Neural cell (in vitro differentiated cells): ENCODE measurements around the gene COTL1. TPM values are rescaled to one million over a fixed set of nuclear protein-coding genes. Genes with fewer than 3 reads are reported as not detected.
A peak's percentile ranks its signal among the peaks of the same experiment; 100 is the strongest.

Experiments
- H2AFZ ChIP-seq: fragments of 200-600, 300-800 bp; sonication (generic), shearing (Covaris generic); 2 replicates; pipeline ENCODE4 v1.6.0; 2014; ENCODE audit warnings: low read depth, mild to moderate bottlenecking, antibody characterized with exemption, low read length, moderate library complexity
- H3F3A ChIP-seq: fragments of 200-600 bp; shearing (Covaris generic); 2 replicates; pipeline ENCODE4 v1.6.1; 2016; ENCODE audit warnings: mild to moderate bottlenecking, moderate library complexity, mixed read lengths, antibody characterized with exemption, low read length; ENCODE audit not compliant: insufficient read depth, poor library complexity, severe bottlenecking
- H3K27ac ChIP-seq: fragments of 200-600, 300-800 bp; sonication (generic), shearing (Covaris generic); 2 replicates; pipeline ENCODE4 v1.5.1; 2014; ENCODE audit warnings: mild to moderate bottlenecking, low read length, moderate library complexity
- H3K27me3 ChIP-seq: fragments of 300-800, 200-600 bp; sonication (generic), shearing (Covaris generic); 2 replicates; pipeline ENCODE4 v1.6.0; 2014; ENCODE audit warnings: mild to moderate bottlenecking, low read depth, low read length, moderate library complexity; ENCODE audit not compliant: insufficient read depth
- H3K36me3 ChIP-seq: fragments of 300-800, 200-600 bp; sonication (generic), shearing (Covaris generic); 2 replicates; pipeline ENCODE4 v1.5.1; 2014; ENCODE audit warnings: mild to moderate bottlenecking, antibody characterized with exemption, low read length, moderate library complexity; ENCODE audit not compliant: insufficient read depth
- H3K4me2 ChIP-seq: fragments of 300-800, 200-600 bp; sonication (generic), shearing (Covaris generic); 2 replicates; pipeline ENCODE4 v1.6.0; 2014; ENCODE audit warnings: mild to moderate bottlenecking, low read length
- H3K4me3 ChIP-seq: fragments of 300-800, 200-600 bp; sonication (generic), shearing (Covaris generic); 2 replicates; pipeline ENCODE4 v1.5.1; 2014; ENCODE audit warnings: mild to moderate bottlenecking, low read length, moderate library complexity
- H3K79me2 ChIP-seq: fragments of 200-600 bp; shearing (Covaris generic); replicated peaks from 2 replicates; pipeline ENCODE4 v1.6.0; 2014; ENCODE audit warnings: mild to moderate bottlenecking, low read length, moderate library complexity; ENCODE audit not compliant: insufficient read depth
- H3K9ac ChIP-seq: fragments of 300-800, 200-600 bp; sonication (generic), shearing (Covaris generic); 2 replicates; pipeline ENCODE4 v1.6.1; 2016; ENCODE audit warnings: mild to moderate bottlenecking, low read length, mixed read lengths
- H3K9me2 ChIP-seq: fragments of 200-600 bp; shearing (Covaris generic); 2 replicates; pipeline ENCODE4 v1.6.1; 2016; ENCODE audit warnings: mild to moderate bottlenecking, low read length, mixed read lengths; ENCODE audit not compliant: insufficient read depth
- H3K9me3 ChIP-seq: fragments of 200-600, 300-800 bp; sonication (generic), shearing (Covaris generic); 2 replicates; pipeline ENCODE4 v1.6.1; 2016; ENCODE audit warnings: mild to moderate bottlenecking, mixed run types, low read length, moderate library complexity, mixed read lengths
- H4K20me1 ChIP-seq: fragments of 200-600 bp; shearing (Covaris generic); 2 replicates; pipeline ENCODE4 v1.6.1; 2016; ENCODE audit warnings: mild to moderate bottlenecking, mixed run types; ENCODE audit not compliant: insufficient read depth
- EP300 ChIP-seq: fragments of 450-650 bp; conservative IDR thresholded peaks from 2 replicates; pipeline ENCODE4 v1.6.1; 2014; ENCODE audit warnings: antibody characterized with exemption, mild to moderate bottlenecking, moderate library complexity; ENCODE audit not compliant: poor library complexity, severe bottlenecking
- EZH2 ChIP-seq: fragments of 200-600, 300-800 bp; shearing (Covaris generic), sonication (generic); IDR thresholded peaks from 2 replicates; pipeline ENCODE4 v1.6.1; 2014; ENCODE audit warnings: antibody characterized with exemption, low read length, borderline replicate concordance, mild to moderate bottlenecking; ENCODE audit not compliant: insufficient read depth, poor library complexity, severe bottlenecking
- MXI1 ChIP-seq: fragments of 450-650 bp; conservative IDR thresholded peaks from 2 replicates; pipeline ENCODE4 v1.6.1; 2014; ENCODE audit warnings: antibody characterized with exemption, mild to moderate bottlenecking; ENCODE audit not compliant: poor library complexity, severe bottlenecking
- POLR2AphosphoS5 ChIP-seq: IDR thresholded peaks from 2 replicates; pipeline ENCODE4 v1.6.1; 2012
- RAD21 ChIP-seq: fragments of 450-650 bp; conservative IDR thresholded peaks from 2 replicates; pipeline ENCODE4 v1.6.1; 2014; ENCODE audit warnings: antibody characterized with exemption, mild to moderate bottlenecking, moderate library complexity
- SMC3 ChIP-seq: fragments of 450-650 bp; conservative IDR thresholded peaks from 2 replicates; pipeline ENCODE4 v1.6.1; 2014; ENCODE audit warnings: antibody characterized with exemption, mild to moderate bottlenecking, moderate library complexity; ENCODE audit not compliant: poor library complexity
- TAF1 ChIP-seq: IDR thresholded peaks from 2 replicates; pipeline ENCODE4 v1.6.1; 2012; ENCODE audit warnings: low read depth
- polyA plus RNA-seq: library from polyadenylated mRNA; depleted of rRNA; stranded (reverse); fragments of >200 nt; gene quantifications from 2 replicates; pipeline ENCODE4 v1.2.3, GENCODE V29; 2014
- TF ChIP-seq, protein P1 (sequence below): fragments of 450-650 bp; IDR thresholded peaks from 2 replicates; pipeline ENCODE4 v1.5.1; 2014; ENCODE audit warnings: antibody characterized with exemption, mild to moderate bottlenecking, moderate library complexity; ENCODE audit not compliant: poor library complexity, severe bottlenecking
- TF ChIP-seq, protein P2 (sequence below): IDR thresholded peaks from 2 replicates; pipeline ENCODE4 v1.6.1; 2012; ENCODE audit warnings: borderline replicate concordance

Gene COTL1
- polyA plus RNA-seq, 1 donor from 2014 or later, result 86.6 TPM

DNA sequence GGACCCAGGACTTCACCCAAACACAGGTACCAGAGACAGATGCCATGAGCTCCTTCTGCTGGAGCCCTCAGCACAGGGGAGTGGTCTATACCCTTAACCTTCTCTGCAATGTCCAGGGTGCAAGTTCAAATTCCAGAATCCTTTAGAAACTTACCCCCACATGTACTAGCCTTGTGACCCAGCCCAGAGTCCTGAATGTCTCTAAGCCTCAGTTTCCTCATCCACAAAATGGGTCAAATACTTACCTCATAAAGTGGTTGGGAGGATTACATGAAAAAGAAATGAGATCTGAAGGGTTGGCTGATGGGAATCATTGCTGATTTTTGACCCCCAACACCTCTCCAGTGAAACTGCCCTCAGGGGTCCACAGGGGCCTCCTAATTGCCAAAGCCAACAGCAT, 21.7 kb downstream of the COTL1 start:
- Histone ChIP-seq H3K9me3 (no peaks in the 10 kb centered on the region), H3K27me3 (no peaks in the 10 kb centered on the region), H3K4me3 (no peak overlapping the region), H3K79me2 (no peaks in the 10 kb centered on the region), H3K9me2 (no peaks in the 10 kb centered on the region), H3F3A (no peaks in the 10 kb centered on the region), H2AFZ (no peak overlapping the region), H3K27ac (no peak overlapping the region), H3K36me3 (no peaks in the 10 kb centered on the region), H3K9ac (no peak overlapping the region), H4K20me1 (no peaks in the 10 kb centered on the region), H3K4me2 (no peak overlapping the region)
- TF ChIP-seq MXI1 (no peak), TAF1 (no peak), POLR2AphosphoS5 (no peak), RAD21 (no peak), EZH2 (no peak), EP300 (no peak), SMC3 (no peak)
- TF ChIP-seq, protein P1, sequence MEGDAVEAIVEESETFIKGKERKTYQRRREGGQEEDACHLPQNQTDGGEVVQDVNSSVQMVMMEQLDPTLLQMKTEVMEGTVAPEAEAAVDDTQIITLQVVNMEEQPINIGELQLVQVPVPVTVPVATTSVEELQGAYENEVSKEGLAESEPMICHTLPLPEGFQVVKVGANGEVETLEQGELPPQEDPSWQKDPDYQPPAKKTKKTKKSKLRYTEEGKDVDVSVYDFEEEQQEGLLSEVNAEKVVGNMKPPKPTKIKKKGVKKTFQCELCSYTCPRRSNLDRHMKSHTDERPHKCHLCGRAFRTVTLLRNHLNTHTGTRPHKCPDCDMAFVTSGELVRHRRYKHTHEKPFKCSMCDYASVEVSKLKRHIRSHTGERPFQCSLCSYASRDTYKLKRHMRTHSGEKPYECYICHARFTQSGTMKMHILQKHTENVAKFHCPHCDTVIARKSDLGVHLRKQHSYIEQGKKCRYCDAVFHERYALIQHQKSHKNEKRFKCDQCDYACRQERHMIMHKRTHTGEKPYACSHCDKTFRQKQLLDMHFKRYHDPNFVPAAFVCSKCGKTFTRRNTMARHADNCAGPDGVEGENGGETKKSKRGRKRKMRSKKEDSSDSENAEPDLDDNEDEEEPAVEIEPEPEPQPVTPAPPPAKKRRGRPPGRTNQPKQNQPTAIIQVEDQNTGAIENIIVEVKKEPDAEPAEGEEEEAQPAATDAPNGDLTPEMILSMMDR, result no peak
- TF ChIP-seq, protein P2, sequence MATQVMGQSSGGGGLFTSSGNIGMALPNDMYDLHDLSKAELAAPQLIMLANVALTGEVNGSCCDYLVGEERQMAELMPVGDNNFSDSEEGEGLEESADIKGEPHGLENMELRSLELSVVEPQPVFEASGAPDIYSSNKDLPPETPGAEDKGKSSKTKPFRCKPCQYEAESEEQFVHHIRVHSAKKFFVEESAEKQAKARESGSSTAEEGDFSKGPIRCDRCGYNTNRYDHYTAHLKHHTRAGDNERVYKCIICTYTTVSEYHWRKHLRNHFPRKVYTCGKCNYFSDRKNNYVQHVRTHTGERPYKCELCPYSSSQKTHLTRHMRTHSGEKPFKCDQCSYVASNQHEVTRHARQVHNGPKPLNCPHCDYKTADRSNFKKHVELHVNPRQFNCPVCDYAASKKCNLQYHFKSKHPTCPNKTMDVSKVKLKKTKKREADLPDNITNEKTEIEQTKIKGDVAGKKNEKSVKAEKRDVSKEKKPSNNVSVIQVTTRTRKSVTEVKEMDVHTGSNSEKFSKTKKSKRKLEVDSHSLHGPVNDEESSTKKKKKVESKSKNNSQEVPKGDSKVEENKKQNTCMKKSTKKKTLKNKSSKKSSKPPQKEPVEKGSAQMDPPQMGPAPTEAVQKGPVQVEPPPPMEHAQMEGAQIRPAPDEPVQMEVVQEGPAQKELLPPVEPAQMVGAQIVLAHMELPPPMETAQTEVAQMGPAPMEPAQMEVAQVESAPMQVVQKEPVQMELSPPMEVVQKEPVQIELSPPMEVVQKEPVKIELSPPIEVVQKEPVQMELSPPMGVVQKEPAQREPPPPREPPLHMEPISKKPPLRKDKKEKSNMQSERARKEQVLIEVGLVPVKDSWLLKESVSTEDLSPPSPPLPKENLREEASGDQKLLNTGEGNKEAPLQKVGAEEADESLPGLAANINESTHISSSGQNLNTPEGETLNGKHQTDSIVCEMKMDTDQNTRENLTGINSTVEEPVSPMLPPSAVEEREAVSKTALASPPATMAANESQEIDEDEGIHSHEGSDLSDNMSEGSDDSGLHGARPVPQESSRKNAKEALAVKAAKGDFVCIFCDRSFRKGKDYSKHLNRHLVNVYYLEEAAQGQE, result no peak

DNA sequence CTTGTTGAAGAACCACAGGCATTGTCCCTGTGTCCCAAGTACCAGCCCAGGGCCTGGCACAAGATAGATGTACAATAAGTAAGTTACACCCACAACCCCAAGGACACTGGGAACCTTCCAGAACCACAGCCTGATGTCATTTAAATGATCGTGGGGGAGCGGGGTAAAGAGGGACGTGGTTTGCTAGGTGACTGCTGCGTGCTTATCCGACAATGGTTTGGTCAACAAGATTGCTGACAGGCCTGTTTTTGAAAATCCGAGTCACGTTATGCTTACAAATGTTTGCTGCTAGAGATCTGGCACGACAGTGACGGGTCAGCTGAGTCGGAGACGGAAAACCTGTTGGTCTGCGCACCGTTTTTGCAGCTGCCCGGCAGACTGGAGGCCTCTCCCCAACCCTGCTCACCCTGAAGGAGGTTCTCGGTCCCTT, 22.8 kb downstream of the COTL1 start:
- no peaks in the 10 kb centered on the region for H3K27me3 ChIP-seq
- peak overlapping the region; percentile 50 for H3K27ac ChIP-seq
- TF ChIP-seq, protein P2, result no peak
- TF ChIP-seq RAD21, result no peak
- no peak for TF ChIP-seq SMC3
- no peak for TF ChIP-seq TAF1
- TF ChIP-seq EZH2, result no peak
- TF ChIP-seq MXI1, result no peak
- TF ChIP-seq POLR2AphosphoS5, result no peak
- H3K79me2 ChIP-seq, result peaks cover 5% of the 10 kb centered on the region
- no peak overlapping the region for H3K4me2 ChIP-seq
- no peaks in the 10 kb centered on the region for H3K9me2 ChIP-seq
- no peaks in the 10 kb centered on the region for H4K20me1 ChIP-seq
- no peak overlapping the region for H3K4me3 ChIP-seq
- no peak overlapping the region for H2AFZ ChIP-seq
- no peak overlapping the region for H3K9ac ChIP-seq
- no peaks in the 10 kb centered on the region for H3K9me3 ChIP-seq
- H3F3A ChIP-seq, result no peaks in the 10 kb centered on the region
- no peaks in the 10 kb centered on the region for H3K36me3 ChIP-seq
